GM21528 (cell line): ENCODE results near the gene FOXD2.

Experiments
- ATAC-seq: cut with Tn5 transposase; IDR thresholded peaks from one replicate; pipeline ENCODE4 v1.9.1; 2021; ENCODE audit warnings: mild to moderate bottlenecking, moderate library complexity; ENCODE audit not compliant: unreplicated experiment, low FRiP score

Gene FOXD2

DNA sequence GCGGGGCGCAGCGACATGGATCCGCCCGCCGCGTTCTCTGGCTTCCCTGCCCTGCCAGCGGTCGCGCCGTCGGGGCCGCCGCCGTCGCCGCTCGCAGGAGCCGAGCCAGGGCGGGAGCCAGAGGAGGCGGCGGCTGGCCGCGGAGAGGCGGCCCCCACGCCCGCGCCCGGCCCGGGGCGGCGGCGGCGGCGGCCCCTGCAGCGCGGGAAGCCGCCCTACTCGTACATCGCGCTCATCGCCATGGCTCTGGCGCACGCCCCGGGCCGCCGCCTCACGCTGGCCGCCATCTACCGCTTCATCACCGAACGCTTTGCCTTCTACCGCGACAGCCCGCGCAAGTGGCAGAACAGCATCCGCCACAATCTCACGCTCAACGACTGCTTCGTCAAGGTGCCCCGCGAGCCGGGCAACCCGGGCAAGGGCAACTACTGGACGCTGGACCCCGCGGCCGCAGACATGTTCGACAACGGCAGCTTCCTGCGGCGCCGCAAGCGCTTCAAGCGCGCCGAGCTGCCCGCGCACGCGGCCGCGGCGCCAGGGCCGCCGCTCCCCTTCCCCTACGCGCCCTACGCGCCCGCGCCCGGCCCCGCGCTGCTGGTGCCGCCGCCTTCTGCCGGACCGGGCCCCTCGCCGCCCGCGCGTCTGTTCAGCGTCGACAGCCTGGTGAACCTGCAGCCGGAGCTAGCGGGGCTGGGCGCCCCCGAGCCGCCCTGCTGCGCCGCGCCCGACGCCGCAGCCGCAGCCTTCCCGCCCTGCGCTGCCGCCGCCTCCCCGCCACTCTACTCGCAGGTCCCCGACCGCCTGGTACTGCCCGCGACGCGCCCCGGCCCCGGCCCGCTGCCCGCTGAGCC lies 21.3 kb upstream of the FOXD2 start:
- no peak for ATAC-seq

DNA sequence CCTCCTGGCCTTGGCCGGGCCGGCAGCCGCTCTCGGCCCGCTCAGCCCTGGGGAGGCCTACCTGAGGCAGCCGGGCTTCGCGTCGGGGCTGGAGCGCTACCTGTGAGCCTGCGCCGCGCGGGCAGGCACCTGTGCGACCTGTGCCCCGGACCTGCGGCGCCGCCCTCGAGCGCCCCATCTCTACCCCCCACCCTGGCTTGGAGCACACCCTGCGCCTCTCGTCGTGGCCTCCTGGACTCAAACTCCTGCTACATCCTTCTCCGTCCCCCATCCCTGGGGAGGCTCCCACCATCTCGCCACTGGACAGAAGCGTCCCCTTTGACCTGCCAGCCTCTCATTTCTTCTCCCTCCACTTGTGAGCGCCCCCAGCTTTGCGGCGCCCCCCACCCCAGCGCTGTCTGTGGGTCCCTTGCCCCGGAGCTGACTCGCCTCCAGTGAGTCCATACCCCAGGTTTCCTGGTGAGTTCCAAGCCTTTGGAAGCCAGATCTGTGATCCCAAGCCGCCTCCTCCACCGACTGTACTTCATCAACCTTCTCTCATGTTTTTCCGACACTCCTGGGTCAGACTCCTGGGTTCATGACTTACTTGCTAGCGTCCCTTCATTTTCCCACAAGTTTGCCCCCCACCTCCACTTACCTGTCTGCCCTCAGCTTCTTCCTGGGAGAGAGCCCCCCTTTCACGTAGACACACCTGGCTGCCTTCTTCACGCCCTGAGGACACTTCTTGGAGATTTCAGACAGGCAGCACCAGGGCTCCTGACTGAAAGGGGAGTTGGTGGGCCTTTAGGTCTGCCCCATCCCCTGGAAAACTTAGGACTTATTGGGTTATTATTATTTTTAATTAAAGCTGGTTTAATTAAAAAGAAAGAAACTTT lies 20.4 kb upstream of the FOXD2 start:
- no peak for ATAC-seq

DNA sequence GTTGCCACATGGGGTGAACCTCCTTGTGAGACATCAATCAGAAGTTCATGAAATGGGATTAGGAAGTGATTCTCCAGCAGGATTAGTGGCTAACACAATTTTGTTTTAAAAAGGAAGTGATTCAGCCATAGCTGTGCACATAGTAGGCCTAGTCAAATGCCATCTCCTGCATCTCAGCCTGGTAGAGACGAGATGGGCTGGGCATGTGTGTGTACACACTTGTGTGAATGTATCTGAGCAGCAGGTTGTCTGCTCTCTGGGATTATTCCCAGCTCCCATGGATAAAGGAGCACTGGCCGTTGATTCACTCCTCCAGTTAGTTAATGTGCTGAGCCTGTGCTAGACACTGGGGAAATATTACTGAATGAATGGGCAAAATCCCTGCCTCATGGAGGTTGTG lies 19.7 kb upstream of the FOXD2 start:
- ATAC-seq: no peak

DNA sequence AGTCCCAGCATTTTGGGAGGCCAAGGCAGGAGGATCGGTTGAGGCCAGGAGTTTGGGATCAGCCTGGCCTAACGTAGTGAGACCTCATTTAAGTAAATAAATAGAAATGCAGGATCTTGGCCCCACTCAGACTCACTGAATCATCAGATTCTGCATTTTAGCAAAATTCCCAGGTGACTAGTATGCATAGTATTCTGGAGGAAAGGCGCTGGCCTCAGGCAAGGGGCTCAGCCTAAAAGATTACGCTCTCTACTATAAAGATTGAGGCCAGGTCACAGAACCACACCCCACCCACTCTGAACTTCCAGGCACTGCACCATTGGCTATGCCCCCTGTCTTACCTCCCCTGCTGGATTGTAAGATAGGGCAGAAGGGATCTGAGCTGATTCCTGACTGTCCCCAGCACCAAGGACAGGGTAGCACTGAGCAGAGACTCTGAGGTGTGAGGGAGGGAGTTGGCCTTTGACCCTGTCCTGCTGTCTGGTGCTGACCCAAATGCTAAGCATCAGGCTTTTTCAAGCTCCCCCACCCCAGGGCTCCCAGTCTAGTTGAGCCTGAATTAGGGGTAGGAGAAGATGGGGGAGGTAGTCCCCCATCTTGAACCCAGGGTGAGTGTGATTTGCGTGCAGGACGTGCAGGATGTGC lies 19.0 kb upstream of the FOXD2 start:
- no peak for ATAC-seq

DNA sequence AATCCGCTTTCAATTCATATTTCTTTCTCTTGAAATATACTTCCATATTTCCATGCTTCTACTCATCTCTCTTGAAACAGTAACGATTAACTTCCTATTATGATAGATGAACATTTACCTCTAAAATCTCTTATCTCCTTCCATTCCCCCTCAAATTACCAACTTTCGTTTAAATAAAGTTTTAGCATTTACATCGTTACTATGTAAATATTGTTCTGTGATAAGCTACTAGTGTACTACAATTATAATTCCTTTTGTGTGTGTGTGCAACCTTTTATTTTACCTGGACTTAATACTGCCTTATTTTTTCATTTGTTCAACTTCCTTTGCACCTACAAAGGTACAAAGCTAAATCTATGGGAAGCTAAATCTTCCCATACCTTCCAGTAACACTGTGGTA lies 17.3 kb upstream of the FOXD2 start:
- ATAC-seq: no peak

DNA sequence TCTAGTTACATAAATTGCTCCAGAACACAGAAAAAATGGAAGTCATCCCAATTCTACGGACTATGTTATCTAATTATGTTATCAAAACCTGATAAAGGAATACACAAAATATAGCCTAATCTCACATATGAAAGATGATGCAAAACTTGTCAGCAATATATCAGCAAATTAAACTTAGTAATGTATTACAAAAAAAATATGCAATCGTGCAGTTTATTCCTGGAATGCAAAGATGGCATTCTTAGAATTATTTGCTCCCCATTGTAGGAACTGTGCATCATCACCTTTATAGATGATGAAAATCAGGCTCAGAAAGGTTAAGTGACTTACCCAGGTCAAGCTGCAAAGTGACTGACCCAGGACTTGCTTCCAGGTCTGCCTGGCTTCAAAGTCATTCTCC lies 14.0 kb upstream of the FOXD2 start:
- no peak for ATAC-seq

DNA sequence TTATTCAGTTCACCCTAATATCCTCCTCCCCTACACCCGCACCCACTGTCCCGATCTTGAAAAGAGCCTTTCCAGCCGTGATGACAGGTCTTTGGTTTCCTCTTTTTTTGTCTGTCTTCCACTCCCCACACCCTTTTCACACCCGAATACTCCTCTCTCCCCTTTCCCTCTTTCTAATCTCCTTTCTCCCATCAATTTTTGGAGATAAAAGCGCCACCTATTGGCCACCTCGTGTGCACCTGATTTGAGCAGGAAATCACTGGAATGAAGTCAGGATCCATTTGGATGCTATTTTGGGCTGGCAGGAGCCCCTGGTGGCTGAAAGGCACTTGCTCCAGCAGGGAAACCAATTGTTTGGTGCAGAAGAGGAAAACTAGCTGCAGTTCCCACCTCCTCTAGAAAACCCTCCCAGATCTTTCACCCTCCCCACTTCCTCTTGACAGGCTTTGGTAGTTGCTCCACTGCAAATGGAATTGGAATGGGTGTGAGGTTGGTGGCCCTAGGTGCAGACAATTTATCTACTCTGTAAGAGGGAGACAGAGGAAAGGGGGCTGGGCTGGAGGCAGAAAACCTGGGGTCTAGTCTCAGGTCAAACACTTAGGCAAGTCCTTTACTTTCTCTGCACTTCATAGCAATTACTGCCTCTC lies 13.4 kb upstream of the FOXD2 start:
- no peak for ATAC-seq

DNA sequence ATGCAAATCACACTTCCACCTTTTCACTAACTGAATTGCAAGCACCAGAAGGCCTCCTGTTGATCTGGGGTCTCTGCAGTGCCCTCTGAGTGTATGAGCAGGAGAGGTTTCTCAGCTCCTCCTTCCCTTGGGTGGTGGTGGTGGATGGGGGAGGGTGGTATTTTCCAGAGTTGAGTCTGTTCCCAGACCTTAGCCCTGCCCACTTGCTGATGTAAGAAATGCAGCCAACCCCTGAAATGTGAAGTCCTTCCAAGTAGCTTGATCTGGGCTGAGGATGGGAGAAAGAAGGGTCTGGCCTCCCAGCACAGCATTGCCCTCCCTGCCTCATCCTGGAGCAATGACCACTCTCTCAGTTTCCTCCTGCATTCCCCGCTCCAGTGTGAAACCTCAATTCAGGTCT lies 6.3 kb upstream of the FOXD2 start:
- ATAC-seq: no peak

DNA sequence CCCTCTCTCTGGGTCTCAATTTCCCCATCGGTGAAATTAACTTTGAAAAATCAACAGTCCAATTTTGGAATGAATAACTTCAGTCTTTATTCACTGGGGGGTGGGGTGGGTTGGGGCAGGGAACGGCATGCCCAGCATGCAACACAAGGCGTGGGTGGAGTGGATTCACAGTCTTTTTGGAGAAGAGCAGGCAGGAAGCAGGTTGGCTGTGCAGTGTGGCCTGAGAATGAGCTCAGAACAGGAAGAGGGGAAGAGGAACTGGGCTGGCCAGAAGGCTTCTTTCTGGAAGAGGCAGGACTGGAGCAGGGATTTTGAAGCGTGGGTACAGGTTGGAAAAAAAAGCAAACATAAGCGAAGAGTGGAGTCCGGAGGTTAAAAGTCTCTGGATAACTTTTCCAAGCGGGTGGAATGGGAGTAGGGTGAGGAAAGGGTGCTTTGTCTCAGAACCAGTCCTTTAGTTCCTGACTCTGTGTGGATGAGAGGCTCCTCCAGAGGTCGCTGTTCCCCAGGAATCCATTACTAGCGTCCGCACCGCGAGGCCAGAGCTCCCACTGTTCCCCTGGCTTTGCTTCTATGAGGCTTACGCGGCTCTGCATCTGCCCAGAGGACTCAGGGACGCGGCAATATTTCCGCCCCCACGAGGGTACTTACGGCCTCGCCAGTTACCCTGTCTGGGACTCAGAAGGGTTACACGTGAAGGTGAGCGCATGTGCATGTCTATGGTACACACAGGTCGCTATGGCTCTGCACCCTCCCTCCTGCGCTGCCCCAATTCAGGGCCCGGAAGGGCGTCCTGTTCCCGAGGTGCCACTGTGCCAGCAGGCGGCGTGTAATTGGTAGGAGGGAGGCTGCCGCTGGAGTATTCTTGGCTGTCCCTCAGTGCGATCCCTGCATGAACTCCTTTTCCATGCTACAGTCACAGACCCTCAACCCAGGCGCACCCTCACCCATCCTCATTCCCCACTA lies 5.5 kb upstream of the FOXD2 start:
- no peak for ATAC-seq

DNA sequence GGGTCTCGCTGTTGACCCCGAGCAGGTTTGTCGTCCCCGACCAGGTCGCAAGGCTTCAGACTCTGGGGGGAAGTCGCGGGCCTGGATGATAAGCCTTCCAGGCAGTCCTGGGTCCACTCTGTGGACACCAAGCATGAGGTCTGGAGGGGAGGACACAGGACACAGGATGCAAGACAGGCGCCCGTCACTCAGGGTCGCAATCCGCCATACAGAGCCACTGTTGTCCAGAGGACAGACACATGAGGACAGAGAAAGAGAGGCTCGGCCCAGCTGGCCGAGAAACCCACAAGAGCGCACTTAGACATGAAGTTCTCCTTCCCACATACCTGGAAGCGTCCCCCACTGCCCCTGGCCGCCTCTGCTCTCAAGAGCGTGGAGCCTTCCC lies 4.8 kb upstream of the FOXD2 start:
- no peak for ATAC-seq

DNA sequence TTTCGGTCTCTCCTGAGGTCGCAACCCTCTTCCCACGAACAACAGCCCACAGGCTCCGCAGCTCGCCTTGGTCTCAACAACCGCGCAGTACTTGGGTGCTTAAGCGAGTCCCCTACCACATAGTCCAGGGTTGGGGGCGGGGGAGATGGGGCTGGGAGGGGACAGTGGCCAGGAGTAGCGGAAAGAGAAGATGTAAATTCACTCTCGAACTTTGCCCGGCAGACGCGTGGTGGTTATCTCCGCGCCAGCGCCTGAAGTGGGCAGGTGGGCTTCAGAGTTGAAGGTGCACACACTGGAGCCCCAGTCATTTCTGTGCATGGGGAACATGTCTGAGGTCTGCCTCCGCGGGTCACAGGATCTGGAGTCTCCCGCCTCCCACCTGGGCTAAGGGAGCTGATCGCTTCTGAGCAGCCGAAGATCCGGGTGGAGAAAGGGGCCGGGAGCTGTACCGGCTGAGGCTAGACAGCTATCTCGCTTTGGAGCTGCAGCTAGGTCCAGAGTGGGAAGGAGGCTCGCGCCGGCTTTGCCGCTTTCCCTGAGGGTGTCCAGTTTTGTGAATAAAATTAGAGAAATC lies 4.3 kb upstream of the FOXD2 start:
- no peak for ATAC-seq

DNA sequence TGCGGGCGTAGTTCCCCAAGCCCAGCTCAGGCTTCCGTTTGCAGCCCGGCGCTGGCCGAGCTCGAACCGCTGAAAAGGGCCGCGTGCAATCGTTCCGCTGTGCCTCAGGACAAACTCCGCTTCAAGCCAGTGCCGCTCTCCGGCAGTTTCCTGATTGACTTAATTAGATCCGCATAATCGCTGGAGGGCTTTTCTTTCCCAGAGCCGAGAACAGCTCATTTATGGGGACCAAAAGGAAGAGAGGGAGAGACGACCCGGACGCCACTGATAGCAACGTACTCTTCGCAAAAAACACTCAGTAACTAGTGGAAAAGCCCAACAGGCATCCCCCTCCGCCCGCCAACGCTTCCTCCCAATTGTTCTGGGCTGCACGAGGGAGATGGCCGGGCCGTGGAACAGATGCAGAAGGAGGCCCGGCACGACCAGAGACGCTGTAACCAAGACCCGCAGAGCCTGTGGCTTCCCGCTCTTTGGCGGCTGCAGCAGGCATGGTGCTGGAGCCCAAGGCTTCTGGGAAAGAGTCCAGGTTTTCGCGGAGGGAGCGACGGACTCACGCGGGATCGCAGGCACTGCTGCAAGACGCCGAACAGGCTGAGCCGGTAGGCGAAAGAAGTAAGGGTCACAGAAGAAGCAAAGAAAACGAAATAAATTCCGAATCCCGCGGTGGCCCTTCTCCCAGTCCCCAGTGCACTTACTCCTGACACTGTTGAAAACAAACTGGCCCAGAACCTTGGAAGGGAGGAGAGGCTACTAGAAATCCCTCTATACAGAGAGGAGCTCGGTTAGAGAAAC lies 3.6 kb upstream of the FOXD2 start:
- ATAC-seq: no peak

DNA sequence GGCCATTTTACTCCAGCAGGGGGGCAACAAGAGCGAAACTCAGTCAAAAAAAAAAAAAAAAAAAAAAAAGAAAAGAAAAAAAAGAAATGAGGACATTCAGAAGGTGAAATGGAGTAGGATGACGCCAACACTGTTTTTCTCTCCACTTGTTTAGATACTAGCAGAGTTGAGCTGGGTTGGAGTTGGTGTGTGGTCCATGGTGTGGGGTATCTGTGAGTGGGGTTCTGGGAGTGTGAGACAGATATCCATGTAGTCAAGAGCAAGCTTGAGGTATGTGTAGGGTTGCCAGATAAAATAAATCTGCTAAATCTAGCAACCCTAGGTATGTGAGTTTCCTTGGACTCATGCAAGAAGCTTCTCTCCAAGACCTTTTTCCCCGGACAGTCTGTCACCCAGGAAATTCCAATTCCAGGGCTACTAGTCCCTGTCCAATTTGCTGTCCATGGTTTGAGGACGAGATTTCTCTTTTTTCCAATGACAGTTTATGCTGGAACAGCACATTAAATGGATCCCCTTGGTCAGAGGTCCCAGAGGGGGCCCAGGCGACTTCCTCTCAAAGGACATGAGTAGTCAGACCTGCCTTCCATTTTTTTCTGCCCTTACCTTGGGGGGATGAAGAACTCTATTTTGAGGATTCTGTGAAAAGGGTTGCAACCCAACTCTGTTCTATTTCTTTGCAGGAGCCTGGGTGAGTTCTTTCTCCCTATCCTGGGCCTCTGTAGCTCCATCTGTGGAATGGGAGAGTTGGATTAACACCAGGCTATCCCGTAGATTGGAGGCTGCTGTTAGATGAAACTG lies 2.1 kb upstream of the FOXD2 start:
- ATAC-seq: no peak

DNA sequence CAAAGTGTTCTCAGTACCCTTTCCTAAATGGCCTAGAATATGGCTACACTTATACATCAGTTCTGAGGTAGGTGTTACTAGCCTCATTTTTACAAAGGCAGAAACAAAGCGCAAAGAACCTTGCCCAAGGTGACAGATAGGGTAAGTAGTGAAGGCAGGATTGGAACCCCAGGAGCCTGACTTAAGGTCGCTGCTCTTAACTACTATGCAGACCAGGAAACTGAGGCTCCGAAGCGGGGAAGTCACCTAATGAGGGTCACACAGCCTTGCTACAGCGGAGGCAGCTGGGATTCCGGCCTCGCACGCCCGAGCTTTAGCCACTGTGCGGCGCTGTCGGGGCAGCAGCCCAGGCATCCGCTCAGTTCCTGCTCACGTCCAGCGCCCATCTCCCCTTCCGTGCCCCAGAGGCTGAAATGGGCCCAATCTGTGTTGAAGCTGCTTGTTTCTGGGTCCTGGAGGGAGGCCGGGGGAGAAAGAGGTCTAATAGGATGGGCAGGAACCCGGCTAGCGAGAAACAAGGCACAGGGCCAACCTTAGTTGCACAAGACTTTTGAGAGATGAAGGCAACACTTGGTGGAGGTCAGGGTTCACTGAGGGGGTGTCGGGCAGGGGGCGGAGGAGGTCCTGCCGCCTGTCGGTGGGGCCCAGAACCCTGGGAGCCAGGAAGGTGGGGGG lies 1.4 kb upstream of the FOXD2 start:
- peak; percentile 49 for ATAC-seq

DNA sequence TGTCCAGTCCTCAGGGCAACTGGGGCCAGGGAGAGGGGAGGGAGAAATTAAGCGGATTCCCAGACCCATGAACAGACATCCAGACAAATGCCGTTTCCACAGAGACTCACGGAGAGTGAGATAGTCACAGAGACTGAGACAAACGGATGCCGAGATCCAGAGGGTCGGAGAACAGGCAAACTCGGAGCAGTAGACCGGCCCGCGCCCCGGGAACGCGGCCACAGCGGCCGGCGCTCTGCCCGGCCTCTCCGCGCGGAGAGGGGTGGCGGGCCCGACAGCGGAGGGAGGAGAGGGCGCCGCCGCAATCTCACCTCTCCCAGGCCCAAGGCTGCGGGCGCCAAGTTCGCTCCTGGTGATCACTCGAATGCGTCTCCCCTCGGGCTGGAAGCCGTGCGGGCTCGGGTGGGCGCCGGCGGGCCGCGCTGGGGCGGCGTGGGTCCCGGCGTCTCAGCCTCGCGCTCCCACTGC lies 831 bp upstream of the FOXD2 start:
- peak; percentile 22 for ATAC-seq

DNA sequence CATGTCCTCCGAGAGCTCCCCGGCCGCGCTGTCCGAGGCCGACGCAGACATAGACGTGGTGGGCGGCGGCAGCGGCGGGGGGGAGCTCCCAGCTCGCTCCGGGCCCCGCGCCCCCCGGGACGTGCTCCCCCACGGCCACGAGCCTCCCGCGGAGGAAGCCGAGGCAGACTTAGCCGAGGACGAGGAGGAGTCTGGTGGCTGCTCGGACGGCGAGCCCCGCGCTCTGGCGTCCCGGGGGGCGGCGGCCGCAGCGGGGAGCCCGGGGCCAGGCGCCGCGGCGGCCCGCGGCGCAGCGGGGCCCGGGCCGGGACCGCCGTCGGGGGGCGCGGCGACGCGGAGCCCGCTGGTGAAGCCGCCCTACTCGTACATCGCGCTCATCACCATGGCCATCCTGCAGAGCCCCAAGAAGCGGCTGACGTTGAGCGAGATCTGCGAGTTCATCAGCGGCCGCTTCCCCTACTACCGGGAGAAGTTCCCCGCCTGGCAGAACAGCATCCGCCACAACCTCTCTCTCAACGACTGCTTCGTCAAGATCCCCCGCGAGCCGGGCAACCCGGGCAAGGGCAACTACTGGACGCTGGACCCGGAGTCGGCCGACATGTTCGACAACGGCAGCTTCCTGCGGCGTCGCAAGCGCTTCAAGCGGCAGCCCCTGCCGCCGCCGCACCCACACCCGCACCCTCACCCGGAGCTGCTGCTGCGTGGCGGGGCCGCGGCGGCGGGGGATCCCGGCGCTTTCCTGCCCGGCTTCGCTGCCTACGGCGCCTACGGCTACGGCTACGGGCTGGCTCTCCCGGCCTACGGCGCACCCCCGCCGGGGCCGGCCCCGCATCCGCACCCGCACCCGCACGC lies 547 bp downstream of the FOXD2 start:
- ATAC-seq: peak; percentile 1
